Activated CD8-positive, alpha-beta memory T cell treated with anti-CD3 and anti-CD28 coated beads, Interleukin-2, amount 50 U/mL, for 1 hour (primary cell): ENCODE results near the gene CBLC.

Source experiments
- DNase-seq: peaks from one replicate; pipeline ENCODE4 v3.0.0-alpha.2; 2020; ENCODE audit errors: extremely low read depth

Gene CBLC

GRCh38 chr19:44799627-44800346 lies 22.1 kb downstream of the CBLC start:
- no peak for DNase-seq

GRCh38 chr19:44800461-44800860 lies 22.8 kb downstream of the CBLC start:
- DNase-seq = peak; percentile 36

- DNase-seq = no peak
These were observed 26.0 kb downstream of the CBLC start for GRCh38 chr19:44803442-44804428.

- DNase-seq = no peak
These were observed 28.6 kb downstream of the CBLC start for GRCh38 chr19:44806291-44806690.

GRCh38 chr19:44807162-44807561 lies 29.5 kb downstream of the CBLC start:
- DNase-seq = no peak

- DNase-seq = no peak
These were observed 30.2 kb downstream of the CBLC start for GRCh38 chr19:44807652-44808462.

GRCh38 chr19:44808463-44809371 lies 31.0 kb downstream of the CBLC start, which contains the start of gene BCAM:
Gene BCAM (plus strand): TSS chr19:44809103. CDS start chr19:44809125, 22 bp downstream.
- DNase-seq = no peak

GRCh38 chr19:44809577-44810233 lies 32.0 kb downstream of the CBLC start:
- no peak for DNase-seq

- DNase-seq = no peak
These were observed 32.8 kb downstream of the CBLC start for GRCh38 chr19:44810234-44811121.

- no peak for DNase-seq
These were observed 33.4 kb downstream of the CBLC start for GRCh38 chr19:44811122-44811419.

- DNase-seq = no peak
These were observed 34.5 kb downstream of the CBLC start for GRCh38 chr19:44812142-44812718.

GRCh38 chr19:44813070-44813840 lies 35.6 kb downstream of the CBLC start:
- no peak for DNase-seq

- DNase-seq = no peak
These were observed 36.3 kb downstream of the CBLC start for GRCh38 chr19:44813841-44814470.

GRCh38 chr19:44814517-44814916 lies 36.8 kb downstream of the CBLC start:
- DNase-seq = no peak

GRCh38 chr19:44816301-44816700 lies 38.6 kb downstream of the CBLC start:
- no peak for DNase-seq

GRCh38 chr19:44817725-44818465 lies 40.2 kb downstream of the CBLC start:
- DNase-seq = no peak

- no peak for DNase-seq
These were observed 40.9 kb downstream of the CBLC start for GRCh38 chr19:44818466-44819031.
